Loucy (cell line): ENCODE results near the gene BMP6.

Source experiments
- EZH2phosphoT487 ChIP-seq: fragments of 200-600 bp; IDR thresholded peaks from 2 replicates; pipeline ENCODE4 v1.6.1; 2018; ENCODE audit warnings: antibody characterized with exemption, mild to moderate bottlenecking, moderate library complexity, borderline replicate concordance
- TF ChIP-seq, protein P1 (sequence below): fragments of 200-600 bp; sonication (generic); conservative IDR thresholded peaks from 2 replicates; pipeline ENCODE4 v1.5.1; 2014; ENCODE audit warnings: mild to moderate bottlenecking, antibody characterized with exemption, low read length

DNA sequence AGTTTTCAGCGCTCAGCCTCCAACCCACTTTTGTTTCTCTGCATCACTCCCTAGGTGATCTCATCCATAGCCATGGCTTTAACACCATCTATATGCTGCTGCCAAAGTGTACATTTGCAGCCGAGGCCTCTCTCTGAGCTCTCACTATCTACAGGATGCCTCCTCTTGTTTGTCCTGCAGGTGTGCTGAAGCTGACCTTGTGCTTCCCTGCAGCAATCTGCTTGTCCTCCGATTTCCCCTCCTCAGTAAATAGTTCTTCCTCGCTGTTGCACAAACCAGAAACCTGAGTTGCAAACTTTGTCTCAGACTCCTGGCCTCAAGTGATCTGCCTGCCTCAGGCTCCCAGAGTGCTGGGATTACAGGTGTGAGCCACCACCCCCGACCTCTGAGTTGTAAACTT is 188.4 kb downstream of the BMP6 start:
- TF ChIP-seq, protein P1, sequence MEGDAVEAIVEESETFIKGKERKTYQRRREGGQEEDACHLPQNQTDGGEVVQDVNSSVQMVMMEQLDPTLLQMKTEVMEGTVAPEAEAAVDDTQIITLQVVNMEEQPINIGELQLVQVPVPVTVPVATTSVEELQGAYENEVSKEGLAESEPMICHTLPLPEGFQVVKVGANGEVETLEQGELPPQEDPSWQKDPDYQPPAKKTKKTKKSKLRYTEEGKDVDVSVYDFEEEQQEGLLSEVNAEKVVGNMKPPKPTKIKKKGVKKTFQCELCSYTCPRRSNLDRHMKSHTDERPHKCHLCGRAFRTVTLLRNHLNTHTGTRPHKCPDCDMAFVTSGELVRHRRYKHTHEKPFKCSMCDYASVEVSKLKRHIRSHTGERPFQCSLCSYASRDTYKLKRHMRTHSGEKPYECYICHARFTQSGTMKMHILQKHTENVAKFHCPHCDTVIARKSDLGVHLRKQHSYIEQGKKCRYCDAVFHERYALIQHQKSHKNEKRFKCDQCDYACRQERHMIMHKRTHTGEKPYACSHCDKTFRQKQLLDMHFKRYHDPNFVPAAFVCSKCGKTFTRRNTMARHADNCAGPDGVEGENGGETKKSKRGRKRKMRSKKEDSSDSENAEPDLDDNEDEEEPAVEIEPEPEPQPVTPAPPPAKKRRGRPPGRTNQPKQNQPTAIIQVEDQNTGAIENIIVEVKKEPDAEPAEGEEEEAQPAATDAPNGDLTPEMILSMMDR, result no peak
- no peak for TF ChIP-seq EZH2phosphoT487
